Measurements from ENCODE around the gene CHID1. TPM values are rescaled to one million over a fixed set of nuclear protein-coding genes. Genes with fewer than 3 reads are reported as not detected.

Gene CHID1
- total and polyA plus RNA-seq, 5 donors, result 48.9 to 70.5 (median 63.7) TPM

GRCh38 chr11:862696-863022, 48.0 kb downstream of the CHID1 start:
- intact Hi-C loops (cut with DNase I), result no loop called here
- ATAC-seq (no peak), DNase-seq (peak in 1 of 3 donors; percentile 29)
- Histone ChIP-seq H3K27me3 (ENCODE audit: control insufficient read depth, insufficient read depth) (no peaks in the 10 kb centered on the region), H3K4me3 (ENCODE audit: low read length) (no peak overlapping the region), H3K4me1 (ENCODE audit: control insufficient read depth, insufficient read depth, low read length) (peaks cover 2% of the 10 kb centered on the region), H3K9me3 (ENCODE audit: control insufficient read depth, low read length) (no peaks in the 10 kb centered on the region), H3K27ac (ENCODE audit: low read length) (no peak overlapping the region)
- 75% methylated on average over 12 of the region's 12 CpGs for WGBS

GRCh38 chr11:862081-862661, 48.4 kb downstream of the CHID1 start:
- ATAC-seq, result peak; percentile 2 to 19
- DNase-seq, result peak; percentile 71 to 88 (median 87)
- Histone ChIP-seq H3K4me3 (ENCODE audit: low read length) (no peak overlapping the region), H3K9me3 (ENCODE audit: control insufficient read depth, low read length) (no peaks in the 10 kb centered on the region), H3K27ac (ENCODE audit: low read length) (no peak overlapping the region), H3K27me3 (ENCODE audit: control insufficient read depth, insufficient read depth) (no peaks in the 10 kb centered on the region), H3K4me1 (ENCODE audit: control insufficient read depth, insufficient read depth, low read length) (peaks cover 2% of the 10 kb centered on the region)
- intact Hi-C loops (cut with DNase I), result no loop called here
- WGBS, result 45% methylated on average over 20 of the region's 20 CpGs

GRCh38 chr11:861105-861479, 49.5 kb downstream of the CHID1 start:
- ATAC-seq (no peak), DNase-seq (no peak)
- Histone ChIP-seq H3K4me3 (ENCODE audit: low read length) (no peak overlapping the region), H3K27ac (ENCODE audit: low read length) (no peak overlapping the region), H3K9me3 (ENCODE audit: control insufficient read depth, low read length) (no peaks in the 10 kb centered on the region), H3K27me3 (ENCODE audit: control insufficient read depth, insufficient read depth) (no peaks in the 10 kb centered on the region), H3K4me1 (ENCODE audit: control insufficient read depth, insufficient read depth, low read length) (peaks cover 2% of the 10 kb centered on the region)
- intact Hi-C loops (cut with DNase I), result no loop called here
- WGBS, result 92% methylated on average over 14 of the region's 14 CpGs

- no peak overlapping the region for H3K4me3 ChIP-seq (ENCODE audit: low read length)
- H3K4me1 ChIP-seq (ENCODE audit: control insufficient read depth, insufficient read depth, low read length), result peaks cover 2% of the 10 kb centered on the region
- WGBS, result 81% methylated on average over 21 of the region's 21 CpGs
- intact Hi-C loops (cut with DNase I), result no loop called here
- peak in 1 of 2 donors; percentile 0 for ATAC-seq
- H3K27me3 ChIP-seq (ENCODE audit: control insufficient read depth, insufficient read depth), result no peaks in the 10 kb centered on the region
- H3K27ac ChIP-seq (ENCODE audit: low read length), result no peak overlapping the region
- DNase-seq, result peak in 1 of 3 donors; percentile 16
- H3K9me3 ChIP-seq (ENCODE audit: control insufficient read depth, low read length), result no peaks in the 10 kb centered on the region
Observed at GRCh38 chr11:860234-861104, 50.1 kb downstream of the CHID1 start.

- peak; percentile 62 to 74 for ATAC-seq
- H3K4me1 ChIP-seq (ENCODE audit: control insufficient read depth, insufficient read depth, low read length), result peaks cover 2% of the 10 kb centered on the region
- no peaks in the 10 kb centered on the region for H3K27me3 ChIP-seq (ENCODE audit: control insufficient read depth, insufficient read depth)
Observed at GRCh38 chr11:859394-860131, 51.0 kb downstream of the CHID1 start.

GRCh38 chr11:858762-859339, 51.8 kb downstream of the CHID1 start:
- no peak overlapping the region for H3K4me3 ChIP-seq (ENCODE audit: low read length)
- intact Hi-C loops (cut with DNase I), result loop anchor here in 1 of 4 donors (10.0 kb wide), 1 partner anchor 196 kb away; no protein-coding TSS in a partner anchor
- H3K9me3 ChIP-seq (ENCODE audit: control insufficient read depth, low read length), result no peaks in the 10 kb centered on the region
- H3K27me3 ChIP-seq (ENCODE audit: control insufficient read depth, insufficient read depth), result no peaks in the 10 kb centered on the region
- DNase-seq (peak in 2 of 3 donors; percentile 56 to 67), ATAC-seq (no peak)
- H3K27ac ChIP-seq (ENCODE audit: low read length), result no peak overlapping the region
- peaks cover 2% of the 10 kb centered on the region for H3K4me1 ChIP-seq (ENCODE audit: control insufficient read depth, insufficient read depth, low read length)
- 87% methylated on average over 36 of the region's 37 CpGs for WGBS

More at GRCh38 chr11:859394-860131, 51.0 kb downstream of the CHID1 start:
- Histone ChIP-seq H3K27ac (ENCODE audit: low read length) (peak overlapping the region; percentile 1), H3K9me3 (ENCODE audit: control insufficient read depth, low read length) (no peaks in the 10 kb centered on the region), H3K4me3 (ENCODE audit: low read length) (no peak overlapping the region)
- intact Hi-C loops (cut with DNase I), result loop anchor here in 1 of 4 donors (10.0 kb wide), 1 partner anchor 195 kb away; no protein-coding TSS in a partner anchor
- WGBS, result 49% methylated on average over 30 of the region's 31 CpGs
- peak; percentile 89 to 96 (median 94) for DNase-seq

GRCh38 chr11:858053-858761, 52.4 kb downstream of the CHID1 start:
- intact Hi-C loops (cut with DNase I), result loop anchor here in 1 of 4 donors (10.0 kb wide), 1 partner anchor 197 kb away; no protein-coding TSS in a partner anchor
- Histone ChIP-seq H3K4me3 (ENCODE audit: low read length) (no peak overlapping the region), H3K4me1 (ENCODE audit: control insufficient read depth, insufficient read depth, low read length) (peaks cover 2% of the 10 kb centered on the region)

GRCh38 chr11:856397-856796, 54.2 kb downstream of the CHID1 start:
- ATAC-seq, result no peak
- intact Hi-C loops (cut with DNase I), result loop anchor here in 1 of 4 donors (10.0 kb wide), 1 partner anchor 198 kb away; no protein-coding TSS in a partner anchor
- WGBS, result 70% methylated on average over 8 of the region's 8 CpGs

More at GRCh38 chr11:858053-858761, 52.4 kb downstream of the CHID1 start:
- no peak for ATAC-seq
- 86% methylated on average over 27 of the region's 27 CpGs for WGBS
- no peaks in the 10 kb centered on the region for H3K27me3 ChIP-seq (ENCODE audit: control insufficient read depth, insufficient read depth)
- H3K9me3 ChIP-seq (ENCODE audit: control insufficient read depth, low read length), result no peaks in the 10 kb centered on the region
- H3K27ac ChIP-seq (ENCODE audit: low read length), result no peak overlapping the region
- DNase-seq, result no peak

GRCh38 chr11:855796-856195, 54.8 kb downstream of the CHID1 start:
- H3K27ac ChIP-seq (ENCODE audit: low read length), result no peak overlapping the region
- no peak overlapping the region for H3K4me3 ChIP-seq (ENCODE audit: low read length)
- DNase-seq, result no peak
- H3K9me3 ChIP-seq (ENCODE audit: control insufficient read depth, low read length), result no peaks in the 10 kb centered on the region
- ATAC-seq, result no peak
- intact Hi-C loops (cut with DNase I), result loop anchor here in 1 of 4 donors (10.0 kb wide), 1 partner anchor 199 kb away; no protein-coding TSS in a partner anchor
- H3K4me1 ChIP-seq (ENCODE audit: control insufficient read depth, insufficient read depth, low read length), result no peaks in the 10 kb centered on the region
- H3K27me3 ChIP-seq (ENCODE audit: control insufficient read depth, insufficient read depth), result no peaks in the 10 kb centered on the region
- WGBS, result 89% methylated on average over 12 of the region's 12 CpGs

More at GRCh38 chr11:856397-856796, 54.2 kb downstream of the CHID1 start:
- no peaks in the 10 kb centered on the region for H3K9me3 ChIP-seq (ENCODE audit: control insufficient read depth, low read length)
- no peak overlapping the region for H3K4me3 ChIP-seq (ENCODE audit: low read length)
- H3K4me1 ChIP-seq (ENCODE audit: control insufficient read depth, insufficient read depth, low read length), result no peaks in the 10 kb centered on the region
- no peak for DNase-seq
- no peak overlapping the region for H3K27ac ChIP-seq (ENCODE audit: low read length)
- H3K27me3 ChIP-seq (ENCODE audit: control insufficient read depth, insufficient read depth), result no peaks in the 10 kb centered on the region

GRCh38 chr11:855330-855674, 55.3 kb downstream of the CHID1 start:
- Histone ChIP-seq H3K27me3 (ENCODE audit: control insufficient read depth, insufficient read depth) (no peaks in the 10 kb centered on the region), H3K4me1 (ENCODE audit: control insufficient read depth, insufficient read depth, low read length) (no peaks in the 10 kb centered on the region), H3K9me3 (ENCODE audit: control insufficient read depth, low read length) (no peaks in the 10 kb centered on the region), H3K27ac (ENCODE audit: low read length) (no peak overlapping the region), H3K4me3 (ENCODE audit: low read length) (no peak overlapping the region)
- 86% methylated on average over 7 of the region's 7 CpGs for WGBS
- no peak for ATAC-seq
- DNase-seq, result no peak
- intact Hi-C loops (cut with DNase I), result loop anchor here in 1 of 4 donors (10.0 kb wide), 1 partner anchor 199 kb away; no protein-coding TSS in a partner anchor
